ENCODE data around the gene CLEC2L.

The CLEC2L gene

DNA sequence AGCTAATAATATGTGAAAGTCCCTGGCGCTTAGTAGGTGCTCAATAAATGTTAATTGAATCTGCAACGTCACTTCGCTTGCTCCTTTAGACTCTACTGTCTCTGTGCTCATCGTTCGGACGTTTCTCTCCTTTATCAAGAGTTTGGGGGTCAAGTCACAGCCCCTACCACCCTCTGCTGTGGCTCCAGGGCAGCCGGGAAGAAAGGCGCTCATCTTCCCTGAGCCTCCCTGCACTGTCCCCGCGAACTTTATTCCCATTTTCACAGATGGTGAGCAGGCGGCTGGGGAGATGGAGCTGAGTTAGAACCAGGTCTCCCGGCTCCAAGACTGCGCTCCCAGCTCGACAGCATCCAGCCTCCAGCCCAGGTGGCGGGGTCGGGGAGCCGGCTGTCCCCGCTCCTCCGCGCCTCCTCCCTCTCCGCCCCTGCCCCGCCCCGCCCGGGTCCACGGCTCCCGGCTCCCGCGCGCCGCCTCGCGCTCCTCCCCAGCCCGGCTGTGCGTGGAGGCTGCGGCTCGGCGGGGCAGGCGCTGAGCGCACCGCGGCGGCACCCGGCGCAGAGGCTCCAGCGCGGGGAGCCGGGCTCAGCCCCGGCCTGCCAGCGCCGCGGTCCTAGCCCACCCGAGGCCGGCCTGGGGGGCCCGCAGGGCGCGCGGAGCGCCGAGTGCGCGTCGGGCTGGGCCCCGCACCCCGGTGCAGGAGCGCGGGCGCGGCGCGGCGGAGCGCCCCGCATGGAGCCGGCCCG, at the start of gene CLEC2L:
CLEC2L (plus strand) TSS at position 487 of the 743 bp plus-strand sequence; CDS start at position 730, 243 bp downstream.
- H3K36me3 Mint-ChIP-seq: no peaks in the 10 kb centered on the region
- DNase-seq: peak; percentile 33
- H3K9me3 Mint-ChIP-seq: no peaks in the 10 kb centered on the region
- no peak within 1 kb of the TSS for H3K4me3 Mint-ChIP-seq
- peaks cover 71% of the 10 kb centered on the region for H3K27me3 Mint-ChIP-seq
- H3K4me1 Mint-ChIP-seq: peaks cover 5% of the 10 kb centered on the region
- CTCF ChIA-PET: no interaction called here
- no peak within 1 kb of the TSS for H3K27ac Mint-ChIP-seq

- Mint-ChIP-seq H3K27ac (no peak overlapping the region), H3K36me3 (no peaks in the 10 kb centered on the region), H3K27me3 (peaks cover 18% of the 10 kb centered on the region), H3K9me3 (peaks cover 4% of the 10 kb centered on the region), H3K4me3 (no peak overlapping the region), H3K4me1 (no peaks in the 10 kb centered on the region)
- CTCF ChIA-PET: no interaction called here
- no peak for DNase-seq
Observed at GRCh38 chr7:139476139-139476538, 47.3 kb upstream of the CLEC2L start.

GRCh38 chr7:139476891-139477290, 46.6 kb upstream of the CLEC2L start:
- DNase-seq: no peak
- H3K27ac Mint-ChIP-seq: no peak overlapping the region
- peaks cover 4% of the 10 kb centered on the region for H3K9me3 Mint-ChIP-seq
- peaks cover 21% of the 10 kb centered on the region for H3K27me3 Mint-ChIP-seq
- H3K4me3 Mint-ChIP-seq: no peak overlapping the region
- no peaks in the 10 kb centered on the region for H3K36me3 Mint-ChIP-seq
- CTCF ChIA-PET: no interaction called here
- H3K4me1 Mint-ChIP-seq: no peaks in the 10 kb centered on the region

DNA sequence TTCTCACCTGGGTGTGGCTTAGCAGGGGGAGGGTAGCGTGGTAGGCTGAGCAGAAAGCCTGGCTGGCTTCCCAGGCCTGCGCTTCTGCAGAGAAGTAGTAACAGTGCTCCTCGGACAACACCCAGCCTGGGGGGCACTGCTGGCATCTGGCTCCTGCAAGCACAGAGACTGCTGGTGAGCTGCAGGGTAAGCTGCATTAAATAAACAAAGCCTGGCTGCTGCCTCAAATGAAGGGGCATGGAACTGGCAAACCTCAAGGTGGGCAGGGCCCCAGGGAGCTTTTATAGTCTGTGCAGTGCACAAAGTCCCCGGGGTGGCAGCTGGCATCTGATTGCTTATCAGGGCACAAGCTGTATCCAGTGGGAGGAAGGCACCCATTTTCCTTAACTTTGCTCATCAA, 43.9 kb upstream of the CLEC2L start:
- CTCF ChIA-PET: interaction anchor here (1.0 kb wide), 1 partner anchor 45 kb away, joined by 3 read pairs; no protein-coding TSS in a partner anchor
- Mint-ChIP-seq H3K27ac (no peak overlapping the region), H3K9me3 (no peaks in the 10 kb centered on the region), H3K36me3 (no peaks in the 10 kb centered on the region), H3K4me3 (no peak overlapping the region), H3K4me1 (peaks cover 7% of the 10 kb centered on the region), H3K27me3 (peaks cover 49% of the 10 kb centered on the region)
- no peak for DNase-seq

DNA sequence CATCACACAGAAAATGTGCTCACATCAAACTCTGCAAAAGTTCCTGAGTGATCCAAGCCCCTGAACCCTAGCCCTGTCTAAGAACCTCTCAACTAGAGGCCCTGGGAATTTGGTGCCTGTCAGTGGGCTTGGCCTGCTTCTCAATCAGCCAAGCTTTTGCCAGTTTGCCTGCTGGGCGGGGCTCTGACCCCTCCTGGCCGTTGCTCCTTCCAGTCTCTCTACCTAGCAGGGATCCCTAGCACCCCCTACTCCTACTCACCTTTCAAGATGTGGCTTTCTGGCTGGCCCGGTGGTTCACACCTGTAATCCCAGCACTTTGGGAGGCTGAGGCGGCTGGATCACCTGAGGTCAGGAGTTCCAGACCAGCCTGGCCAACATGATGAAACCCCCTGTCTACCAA, 42.1 kb upstream of the CLEC2L start:
- peaks cover 7% of the 10 kb centered on the region for H3K4me1 Mint-ChIP-seq
- no peak overlapping the region for H3K4me3 Mint-ChIP-seq
- CTCF ChIA-PET: no interaction called here
- no peaks in the 10 kb centered on the region for H3K36me3 Mint-ChIP-seq
- no peak overlapping the region for H3K27ac Mint-ChIP-seq
- H3K9me3 Mint-ChIP-seq: no peaks in the 10 kb centered on the region
- H3K27me3 Mint-ChIP-seq: peaks cover 66% of the 10 kb centered on the region
- DNase-seq: no peak

GRCh38 chr7:139482122-139482521, 41.4 kb upstream of the CLEC2L start:
- Mint-ChIP-seq H3K27ac (no peak overlapping the region), H3K36me3 (no peaks in the 10 kb centered on the region), H3K9me3 (no peaks in the 10 kb centered on the region), H3K4me3 (peak overlapping the region; percentile 35), H3K4me1 (peaks cover 7% of the 10 kb centered on the region), H3K27me3 (peaks cover 74% of the 10 kb centered on the region)
- CTCF ChIA-PET: interaction anchor here (0.7 to 1.6 kb wide), 2 partner anchors 10 to 48 kb away, joined by 3 read pairs; no protein-coding TSS in a partner anchor
- no peak for DNase-seq

DNA sequence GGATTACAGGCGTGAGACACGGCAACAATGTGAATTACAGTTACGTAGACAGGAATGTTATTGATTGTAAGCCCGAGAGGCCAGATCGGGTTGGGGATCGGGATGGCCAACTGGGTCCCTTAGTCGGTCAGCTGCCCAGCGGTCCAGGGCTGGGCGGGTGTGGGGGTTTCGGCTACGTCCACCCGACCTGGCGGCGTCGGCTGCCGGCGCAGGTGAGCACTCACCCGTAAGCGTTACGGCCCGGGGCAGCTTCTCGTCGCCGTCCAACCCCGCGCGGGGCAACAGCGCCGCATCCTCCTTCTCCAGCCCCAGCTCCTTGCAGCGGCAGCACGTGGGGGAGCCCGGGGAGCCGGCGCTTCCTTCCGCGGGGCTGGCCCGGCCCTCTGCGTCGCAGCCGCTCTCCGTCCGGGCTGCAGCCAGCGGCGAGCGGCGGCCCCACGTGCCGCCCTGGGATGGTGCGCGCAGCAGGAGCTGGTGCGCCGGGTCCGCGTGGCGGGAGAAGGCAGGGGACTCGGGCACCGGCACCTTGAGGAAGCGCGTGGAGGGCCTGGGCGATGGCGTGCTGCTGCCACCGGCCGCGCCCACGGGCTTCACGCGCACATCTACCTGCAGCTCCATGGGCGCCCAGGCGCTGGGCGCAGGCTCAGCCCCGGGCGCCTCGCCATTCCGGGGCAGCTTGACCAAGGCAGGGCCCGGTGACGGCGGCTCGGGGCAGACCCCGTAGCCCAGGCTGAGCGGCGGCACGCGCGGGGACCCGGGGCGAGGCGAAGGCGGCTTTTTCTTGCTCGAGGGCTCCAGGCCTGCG, 40.6 kb upstream of the CLEC2L start:
- Mint-ChIP-seq H3K36me3 (no peaks in the 10 kb centered on the region), H3K27me3 (peaks cover 81% of the 10 kb centered on the region), H3K9me3 (no peaks in the 10 kb centered on the region), H3K27ac (no peak overlapping the region), H3K4me3 (peak overlapping the region; percentile 35), H3K4me1 (peaks cover 7% of the 10 kb centered on the region)
- DNase-seq: peak; percentile 40
- CTCF ChIA-PET: interaction anchor here (0.7 to 1.6 kb wide), 3 partner anchors 10 to 49 kb away, joined by 3 to 6 read pairs (median 3); no protein-coding TSS in a partner anchor

GRCh38 chr7:139487366-139488080, 36.0 kb upstream of the CLEC2L start:
- peaks cover 3% of the 10 kb centered on the region for H3K4me1 Mint-ChIP-seq
- DNase-seq: no peak
- no peaks in the 10 kb centered on the region for H3K36me3 Mint-ChIP-seq
- peaks cover 78% of the 10 kb centered on the region for H3K27me3 Mint-ChIP-seq
- no peak overlapping the region for H3K27ac Mint-ChIP-seq
- peaks cover 8% of the 10 kb centered on the region for H3K9me3 Mint-ChIP-seq
- CTCF ChIA-PET: interaction anchor here (1.2 kb wide), 1 partner anchor 14 kb away, joined by 3 read pairs; no protein-coding TSS in a partner anchor
- H3K4me3 Mint-ChIP-seq: no peak overlapping the region

GRCh38 chr7:139488810-139489209, 34.7 kb upstream of the CLEC2L start:
- Mint-ChIP-seq H3K4me1 (peaks cover 2% of the 10 kb centered on the region), H3K27me3 (peaks cover 65% of the 10 kb centered on the region), H3K9me3 (peaks cover 13% of the 10 kb centered on the region), H3K36me3 (no peaks in the 10 kb centered on the region), H3K4me3 (no peak overlapping the region), H3K27ac (no peak overlapping the region)
- DNase-seq: no peak
- CTCF ChIA-PET: interaction anchor here (1.3 kb wide), 1 partner anchor 11 kb away, joined by 3 read pairs; no protein-coding TSS in a partner anchor

DNA sequence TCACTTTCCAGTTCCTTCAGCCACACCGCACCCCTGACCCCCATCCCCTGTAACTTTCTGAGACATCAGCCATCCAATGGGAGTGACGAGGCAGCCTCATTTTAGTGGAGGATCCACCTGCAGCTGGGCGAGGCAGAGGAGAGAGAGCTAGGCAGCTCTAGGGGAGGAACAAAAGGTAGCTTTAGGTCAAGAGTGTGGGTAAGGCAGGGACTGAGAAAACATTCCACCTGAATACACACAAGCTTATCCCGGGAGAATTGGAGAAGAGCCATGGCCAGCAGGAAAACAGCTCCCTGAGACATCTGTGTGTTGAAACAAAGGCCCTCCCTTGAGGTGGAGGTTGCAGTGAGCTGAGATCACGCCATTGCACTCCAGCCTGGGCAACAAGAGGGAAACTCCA, 33.4 kb upstream of the CLEC2L start:
- Mint-ChIP-seq H3K4me3 (no peak overlapping the region), H3K9me3 (peaks cover 13% of the 10 kb centered on the region), H3K4me1 (peaks cover 9% of the 10 kb centered on the region), H3K27me3 (peaks cover 58% of the 10 kb centered on the region), H3K36me3 (no peaks in the 10 kb centered on the region), H3K27ac (no peak overlapping the region)
- DNase-seq: no peak
- CTCF ChIA-PET: no interaction called here

- peaks cover 23% of the 10 kb centered on the region for H3K4me1 Mint-ChIP-seq
- no peak overlapping the region for H3K4me3 Mint-ChIP-seq
- CTCF ChIA-PET: no interaction called here
- no peaks in the 10 kb centered on the region for H3K36me3 Mint-ChIP-seq
- H3K27ac Mint-ChIP-seq: no peak overlapping the region
- no peak for DNase-seq
- H3K9me3 Mint-ChIP-seq: peaks cover 13% of the 10 kb centered on the region
- peaks cover 51% of the 10 kb centered on the region for H3K27me3 Mint-ChIP-seq
Observed at GRCh38 chr7:139492293-139492692, 31.2 kb upstream of the CLEC2L start.

DNA sequence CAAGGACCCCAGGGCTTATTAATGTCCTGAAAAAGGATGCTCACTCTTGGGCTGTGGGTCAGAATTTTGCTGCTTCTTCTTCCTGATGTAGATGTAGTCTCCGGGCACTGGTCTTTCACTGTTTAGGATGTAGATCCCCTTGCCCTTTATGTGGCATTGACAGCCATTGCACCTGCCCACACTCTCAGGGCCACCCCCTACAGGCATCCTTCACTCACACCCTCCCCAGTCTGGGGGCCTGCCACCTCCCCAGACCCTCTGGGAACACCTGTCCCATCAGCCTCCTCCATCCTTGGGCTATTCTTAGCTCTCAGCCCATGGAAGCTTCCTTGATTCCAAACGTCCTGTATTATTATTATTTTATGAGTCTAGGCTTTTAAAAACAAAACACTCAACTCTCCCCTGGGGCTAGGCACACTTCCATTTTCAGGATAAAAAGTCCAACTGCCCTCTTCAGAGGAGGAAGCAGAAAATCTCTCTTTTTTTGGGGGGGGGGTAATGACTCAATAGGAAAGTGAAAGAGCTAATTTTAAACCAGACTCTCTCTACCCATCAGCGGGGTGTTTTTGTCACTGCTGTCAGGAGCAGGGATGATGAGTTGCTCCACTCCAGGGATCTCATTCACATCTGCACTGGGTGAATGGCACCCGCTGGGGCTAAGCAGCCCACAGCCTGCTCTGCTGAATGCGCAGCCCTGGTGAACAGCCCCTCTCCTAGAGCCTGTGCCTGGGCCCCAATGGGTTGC, 28.5 kb upstream of the CLEC2L start:
- Mint-ChIP-seq H3K27me3 (peaks cover 46% of the 10 kb centered on the region), H3K27ac (peak overlapping the region; percentile 45), H3K4me1 (peaks cover 27% of the 10 kb centered on the region), H3K36me3 (no peaks in the 10 kb centered on the region), H3K9me3 (peaks cover 13% of the 10 kb centered on the region), H3K4me3 (no peak overlapping the region)
- CTCF ChIA-PET: interaction anchor here (1.3 kb wide), 2 partner anchors 60 to 106 kb away, joined by 3 read pairs; no protein-coding TSS in a partner anchor
- DNase-seq: peak; percentile 35

DNA sequence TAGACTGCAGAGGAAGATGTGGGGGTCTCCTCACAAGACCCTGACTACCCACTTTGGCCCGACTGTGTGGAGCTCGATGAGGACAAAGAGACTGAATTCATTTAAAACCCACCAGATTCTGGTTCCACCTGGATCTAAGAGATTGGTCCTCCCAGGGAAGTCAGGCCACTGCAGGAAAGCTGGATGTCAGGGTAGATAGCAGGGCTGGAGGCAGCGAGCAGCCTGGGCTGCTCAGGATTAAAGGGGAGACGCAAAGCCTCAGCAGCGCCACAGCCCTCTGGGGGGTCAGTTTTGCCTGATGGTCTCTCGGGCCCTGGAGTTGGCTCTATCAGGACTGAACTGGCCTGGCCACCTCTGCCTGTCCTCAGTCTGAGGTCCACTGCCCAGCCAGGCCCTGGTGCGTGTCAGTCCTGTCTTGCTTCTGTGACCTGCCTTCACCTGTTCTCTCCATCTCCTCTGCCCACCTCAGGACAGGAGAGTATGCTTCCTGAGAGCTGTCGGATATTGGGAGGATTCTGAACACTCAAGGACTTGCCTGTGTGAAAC, 27.8 kb upstream of the CLEC2L start:
- CTCF ChIA-PET: interaction anchor here (1.3 kb wide), 2 partner anchors 61 to 106 kb away, joined by 3 read pairs; no protein-coding TSS in a partner anchor
- H3K4me3 Mint-ChIP-seq: no peak overlapping the region
- H3K9me3 Mint-ChIP-seq: peaks cover 13% of the 10 kb centered on the region
- no peak for DNase-seq
- H3K27me3 Mint-ChIP-seq: peaks cover 44% of the 10 kb centered on the region
- H3K36me3 Mint-ChIP-seq: no peaks in the 10 kb centered on the region
- H3K4me1 Mint-ChIP-seq: peaks cover 29% of the 10 kb centered on the region
- peak overlapping the region; percentile 58 for H3K27ac Mint-ChIP-seq

Measured in activated naive CD4-positive, alpha-beta T cell treated with anti-CD3 and anti-CD28 coated beads, Interleukin-2, amount 10 ng/mL, durations not matched to agents 7 days and 5 days (primary cell).